GM23338 (cell line): Measurements from ENCODE around the gene UBE2G2. TPM values are rescaled to one million over a fixed set of nuclear protein-coding genes. Genes with fewer than 3 reads are reported as not detected.
A peak's percentile ranks its signal among the peaks of the same experiment; 100 is the strongest.

Experiments used
- ATAC-seq: fragments of 200-7000 bp; cut with Tn5 transposase; 3 replicates; pipeline ENCODE4 v1.9.1; 2020
- DNase-seq: peaks from one replicate; pipeline ENCODE4 v3.0.0-alpha.2; 2015; ENCODE audit warnings: low spot score
- H2AFZ ChIP-seq: fragments of 200-600 bp; sonication (generic); 2 replicates; pipeline ENCODE4 v1.8.0; 2016; ENCODE audit warnings: antibody characterized with exemption, mild to moderate bottlenecking, moderate library complexity
- H3F3A ChIP-seq: fragments of 200-600 bp; sonication (generic); replicated peaks from 2 replicates; pipeline ENCODE4 v1.8.0; 2017; ENCODE audit warnings: antibody characterized with exemption, mixed run types, low read depth
- H3K27ac ChIP-seq: fragments of 200-600 bp; sonication (generic); 2 replicates; pipeline ENCODE4 v1.6.1; 2016; ENCODE audit warnings: low read depth
- H3K27me3 ChIP-seq: fragments of 200-600 bp; sonication (generic); 2 replicates; pipeline ENCODE4 v1.8.0; 2016; ENCODE audit warnings: mild to moderate bottlenecking, mixed run types, moderate library complexity; ENCODE audit not compliant: insufficient read depth
- H3K36me3 ChIP-seq: fragments of 200-600 bp; sonication (generic); 2 replicates; pipeline ENCODE4 v1.8.0; 2016; ENCODE audit warnings: mild to moderate bottlenecking; ENCODE audit not compliant: insufficient read depth
- H3K4me1 ChIP-seq: fragments of 200-600 bp; sonication (generic); 2 replicates; pipeline ENCODE4 v1.8.0; 2016; ENCODE audit warnings: mild to moderate bottlenecking, moderate library complexity; ENCODE audit not compliant: insufficient read depth
- H3K4me2 ChIP-seq: fragments of 200-600 bp; sonication (generic); 2 replicates; pipeline ENCODE4 v1.7.1; 2017; ENCODE audit warnings: mixed run types
- H3K4me3 ChIP-seq: fragments of 200-600 bp; sonication (generic); 2 replicates; pipeline ENCODE4 v1.6.1; 2016; ENCODE audit warnings: mixed run types
- H3K79me2 ChIP-seq: fragments of 200-600 bp; sonication (generic); replicated peaks from 2 replicates; pipeline ENCODE4 v1.8.0; 2017; ENCODE audit warnings: mild to moderate bottlenecking; ENCODE audit not compliant: insufficient read depth
- H3K9me2 ChIP-seq: fragments of 200-600 bp; sonication (generic); 2 replicates; pipeline ENCODE4 v1.8.0; 2017; ENCODE audit not compliant: insufficient read depth
- H4K20me1 ChIP-seq: fragments of 200-600 bp; sonication (generic); replicated peaks from 2 replicates; pipeline ENCODE4 v1.8.0; 2017; ENCODE audit warnings: mild to moderate bottlenecking; ENCODE audit not compliant: insufficient read depth
- H3K27ac Mint-ChIP-seq: 2 replicates; pipeline ENCODE4 v1.8.0; 2020; ENCODE audit warnings: inconsistent platforms, mild to moderate bottlenecking, moderate library complexity, mixed read lengths
- H3K27me3 Mint-ChIP-seq: 3 replicates; pipeline ENCODE4 v1.8.0; 2022; ENCODE audit warnings: low read depth, mild to moderate bottlenecking, moderate library complexity, mixed read lengths, inconsistent platforms; ENCODE audit not compliant: insufficient read depth, poor library complexity
- H3K36me3 Mint-ChIP-seq: 3 replicates; pipeline ENCODE4 v1.8.0; 2021; ENCODE audit warnings: low read depth, mild to moderate bottlenecking, inconsistent platforms, moderate library complexity, mixed read lengths
- H3K4me1 Mint-ChIP-seq: 3 replicates; pipeline ENCODE4 v1.8.0; 2020; ENCODE audit warnings: mild to moderate bottlenecking, inconsistent platforms, mixed read lengths
- H3K4me3 Mint-ChIP-seq: 3 replicates; pipeline ENCODE4 v1.8.0; 2021; ENCODE audit warnings: moderate library complexity, mild to moderate bottlenecking, inconsistent platforms, mixed read lengths
- H3K9me3 Mint-ChIP-seq: 3 replicates; pipeline ENCODE4 v1.8.0; 2020; ENCODE audit warnings: moderate library complexity, mild to moderate bottlenecking, inconsistent platforms, mixed read lengths
- CREB1 ChIP-seq: fragments of 250-450 bp; sonication (Bioruptor Pico); IDR thresholded peaks from 2 replicates; pipeline ENCODE4 v1.5.0; 2020; ENCODE audit warnings: low read depth, mild to moderate bottlenecking, moderate library complexity
- EZH2 ChIP-seq: fragments of 200-600 bp; sonication (generic); IDR thresholded peaks from one replicate; pipeline ENCODE4 v1.8.0; 2017; ENCODE audit warnings: antibody characterized with exemption, mild to moderate bottlenecking, low read depth; ENCODE audit not compliant: unreplicated experiment
- EZH2phosphoT487 ChIP-seq: fragments of 200-600 bp; sonication (generic); IDR thresholded peaks from one replicate; pipeline ENCODE4 v1.8.1; 2018; ENCODE audit warnings: antibody characterized with exemption; ENCODE audit not compliant: unreplicated experiment
- JUNB ChIP-seq: IDR thresholded peaks from one replicate; pipeline ENCODE4 v1.6.1; 2016; ENCODE audit warnings: antibody characterized with exemption; ENCODE audit not compliant: unreplicated experiment
- NANOG ChIP-seq: IDR thresholded peaks from 2 replicates; pipeline ENCODE4 v1.6.1; 2016; ENCODE audit warnings: antibody characterized with exemption, borderline replicate concordance
- POLR2AphosphoS5 ChIP-seq: IDR thresholded peaks from 2 replicates; pipeline ENCODE4 v1.6.1; 2016; ENCODE audit warnings: antibody characterized with exemption, low read depth
- ZNF114 ChIP-seq: fragments of 250-450 bp; sonication (Bioruptor Pico); IDR thresholded peaks from 2 replicates; pipeline ENCODE4 v1.5.0; 2020; ENCODE audit warnings: mild to moderate bottlenecking, moderate library complexity
- ZNF331 ChIP-seq: fragments of 250-450 bp; sonication (Bioruptor Pico); IDR thresholded peaks from 2 replicates; pipeline ENCODE4 v1.5.0; 2020; ENCODE audit warnings: low read depth, mild to moderate bottlenecking, moderate library complexity
- polyA plus RNA-seq: library from polyadenylated mRNA; unstranded; fragments of >200 nt; fragmentation: Nextera tagmentation; extraction: Ambion mirVana; gene quantifications from 2 replicates; pipeline ENCODE4 v1.2.1, GENCODE V29; 2016
- total RNA-seq: library from RNA; depleted of rRNA; stranded (reverse); fragments of >200 nt; shearing (Covaris generic); gene quantifications from 2 replicates; pipeline ENCODE4 v1.2.3, GENCODE V29; 2014
- TF ChIP-seq, protein P1 (sequence below): fragments of 250-450 bp; sonication (Bioruptor Pico); IDR thresholded peaks from 2 replicates; pipeline ENCODE4 v1.5.0; 2020; ENCODE audit warnings: mild to moderate bottlenecking, moderate library complexity
- TF ChIP-seq, protein P2 (sequence below): IDR thresholded peaks from 2 replicates; pipeline ENCODE4 v1.6.1; 2016; ENCODE audit warnings: antibody characterized with exemption
- TF ChIP-seq, protein P3 (sequence below), 2 experiments: fragments of 200-600 bp in 1 of 2; sonication (generic) in 1 of 2; conservative IDR thresholded peaks; 2 replicates each; pipeline versions ENCODE4 v1.5.1 to v1.6.1; 2016 to 2017; ENCODE audit warnings: antibody characterized with exemption in 2 of 2, low read depth in 2 of 2, mild to moderate bottlenecking in 2 of 2, moderate library complexity in 1 of 2
- TF ChIP-seq, protein P4 (sequence below): IDR thresholded peaks from one replicate; pipeline ENCODE4 v1.6.1; 2018; ENCODE audit warnings: antibody characterized with exemption; ENCODE audit not compliant: unreplicated experiment

Gene UBE2G2
- total and polyA plus RNA-seq, 2 experiments from 2014 or later, result 66.4 to 100 TPM

DNA sequence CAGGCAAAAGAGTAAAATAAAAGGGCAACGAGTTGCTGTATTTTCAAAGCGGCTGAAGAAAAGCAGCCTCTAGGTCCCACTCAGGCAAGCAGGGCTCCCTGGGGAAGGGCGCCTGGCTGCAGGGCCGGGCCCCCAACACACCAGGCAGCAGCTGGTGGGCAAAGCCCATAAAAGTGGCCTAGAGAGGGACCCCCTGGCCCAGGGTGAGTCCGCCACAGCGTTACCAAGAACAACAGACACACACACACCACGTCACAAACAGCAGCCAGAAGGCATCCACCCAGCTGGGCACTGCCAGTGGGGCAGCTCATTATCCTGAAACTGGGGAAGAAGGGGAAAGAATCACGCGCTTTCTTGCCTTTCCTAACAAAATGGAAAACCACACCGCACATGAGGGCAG, 11.5 kb upstream of the UBE2G2 start (continued):
- TF ChIP-seq, protein P1, sequence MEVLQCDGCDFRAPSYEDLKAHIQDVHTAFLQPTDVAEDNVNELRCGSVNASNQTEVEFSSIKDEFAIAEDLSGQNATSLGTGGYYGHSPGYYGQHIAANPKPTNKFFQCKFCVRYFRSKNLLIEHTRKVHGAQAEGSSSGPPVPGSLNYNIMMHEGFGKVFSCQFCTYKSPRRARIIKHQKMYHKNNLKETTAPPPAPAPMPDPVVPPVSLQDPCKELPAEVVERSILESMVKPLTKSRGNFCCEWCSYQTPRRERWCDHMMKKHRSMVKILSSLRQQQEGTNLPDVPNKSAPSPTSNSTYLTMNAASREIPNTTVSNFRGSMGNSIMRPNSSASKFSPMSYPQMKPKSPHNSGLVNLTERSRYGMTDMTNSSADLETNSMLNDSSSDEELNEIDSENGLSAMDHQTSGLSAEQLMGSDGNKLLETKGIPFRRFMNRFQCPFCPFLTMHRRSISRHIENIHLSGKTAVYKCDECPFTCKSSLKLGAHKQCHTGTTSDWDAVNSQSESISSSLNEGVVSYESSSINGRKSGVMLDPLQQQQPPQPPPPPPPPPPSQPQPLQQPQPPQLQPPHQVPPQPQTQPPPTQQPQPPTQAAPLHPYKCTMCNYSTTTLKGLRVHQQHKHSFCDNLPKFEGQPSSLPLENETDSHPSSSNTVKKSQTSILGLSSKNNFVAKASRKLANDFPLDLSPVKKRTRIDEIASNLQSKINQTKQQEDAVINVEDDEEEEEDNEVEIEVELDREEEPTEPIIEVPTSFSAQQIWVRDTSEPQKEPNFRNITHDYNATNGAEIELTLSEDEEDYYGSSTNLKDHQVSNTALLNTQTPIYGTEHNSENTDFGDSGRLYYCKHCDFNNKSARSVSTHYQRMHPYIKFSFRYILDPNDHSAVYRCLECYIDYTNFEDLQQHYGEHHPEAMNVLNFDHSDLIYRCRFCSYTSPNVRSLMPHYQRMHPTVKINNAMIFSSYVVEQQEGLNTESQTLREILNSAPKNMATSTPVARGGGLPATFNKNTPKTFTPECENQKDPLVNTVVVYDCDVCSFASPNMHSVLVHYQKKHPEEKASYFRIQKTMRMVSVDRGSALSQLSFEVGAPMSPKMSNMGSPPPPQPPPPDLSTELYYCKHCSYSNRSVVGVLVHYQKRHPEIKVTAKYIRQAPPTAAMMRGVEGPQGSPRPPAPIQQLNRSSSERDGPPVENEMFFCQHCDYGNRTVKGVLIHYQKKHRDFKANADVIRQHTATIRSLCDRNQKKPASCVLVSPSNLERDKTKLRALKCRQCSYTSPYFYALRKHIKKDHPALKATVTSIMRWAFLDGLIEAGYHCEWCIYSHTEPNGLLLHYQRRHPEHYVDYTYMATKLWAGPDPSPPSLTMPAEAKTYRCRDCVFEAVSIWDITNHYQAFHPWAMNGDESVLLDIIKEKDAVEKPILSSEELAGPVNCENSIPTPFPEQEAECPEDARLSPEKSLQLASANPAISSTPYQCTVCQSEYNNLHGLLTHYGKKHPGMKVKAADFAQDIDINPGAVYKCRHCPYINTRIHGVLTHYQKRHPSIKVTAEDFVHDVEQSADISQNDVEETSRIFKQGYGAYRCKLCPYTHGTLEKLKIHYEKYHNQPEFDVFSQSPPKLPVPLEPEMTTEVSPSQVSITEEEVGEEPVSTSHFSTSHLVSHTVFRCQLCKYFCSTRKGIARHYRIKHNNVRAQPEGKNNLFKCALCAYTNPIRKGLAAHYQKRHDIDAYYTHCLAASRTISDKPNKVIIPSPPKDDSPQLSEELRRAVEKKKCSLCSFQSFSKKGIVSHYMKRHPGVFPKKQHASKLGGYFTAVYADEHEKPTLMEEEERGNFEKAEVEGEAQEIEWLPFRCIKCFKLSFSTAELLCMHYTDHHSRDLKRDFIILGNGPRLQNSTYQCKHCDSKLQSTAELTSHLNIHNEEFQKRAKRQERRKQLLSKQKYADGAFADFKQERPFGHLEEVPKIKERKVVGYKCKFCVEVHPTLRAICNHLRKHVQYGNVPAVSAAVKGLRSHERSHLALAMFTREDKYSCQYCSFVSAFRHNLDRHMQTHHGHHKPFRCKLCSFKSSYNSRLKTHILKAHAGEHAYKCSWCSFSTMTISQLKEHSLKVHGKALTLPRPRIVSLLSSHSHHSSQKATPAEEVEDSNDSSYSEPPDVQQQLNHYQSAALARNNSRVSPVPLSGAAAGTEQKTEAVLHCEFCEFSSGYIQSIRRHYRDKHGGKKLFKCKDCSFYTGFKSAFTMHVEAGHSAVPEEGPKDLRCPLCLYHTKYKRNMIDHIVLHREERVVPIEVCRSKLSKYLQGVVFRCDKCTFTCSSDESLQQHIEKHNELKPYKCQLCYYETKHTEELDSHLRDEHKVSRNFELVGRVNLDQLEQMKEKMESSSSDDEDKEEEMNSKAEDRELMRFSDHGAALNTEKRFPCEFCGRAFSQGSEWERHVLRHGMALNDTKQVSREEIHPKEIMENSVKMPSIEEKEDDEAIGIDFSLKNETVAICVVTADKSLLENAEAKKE (CRISPR knock-in tag), result no peak
- TF ChIP-seq, protein P2, sequence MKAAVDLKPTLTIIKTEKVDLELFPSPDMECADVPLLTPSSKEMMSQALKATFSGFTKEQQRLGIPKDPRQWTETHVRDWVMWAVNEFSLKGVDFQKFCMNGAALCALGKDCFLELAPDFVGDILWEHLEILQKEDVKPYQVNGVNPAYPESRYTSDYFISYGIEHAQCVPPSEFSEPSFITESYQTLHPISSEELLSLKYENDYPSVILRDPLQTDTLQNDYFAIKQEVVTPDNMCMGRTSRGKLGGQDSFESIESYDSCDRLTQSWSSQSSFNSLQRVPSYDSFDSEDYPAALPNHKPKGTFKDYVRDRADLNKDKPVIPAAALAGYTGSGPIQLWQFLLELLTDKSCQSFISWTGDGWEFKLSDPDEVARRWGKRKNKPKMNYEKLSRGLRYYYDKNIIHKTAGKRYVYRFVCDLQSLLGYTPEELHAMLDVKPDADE, result no peak
- TF ChIP-seq EZH2, result no peak
- TF ChIP-seq ZNF331, result no peak
- no peak for TF ChIP-seq NANOG
- TF ChIP-seq CREB1 (CRISPR knock-in tag), result no peak

DNA sequence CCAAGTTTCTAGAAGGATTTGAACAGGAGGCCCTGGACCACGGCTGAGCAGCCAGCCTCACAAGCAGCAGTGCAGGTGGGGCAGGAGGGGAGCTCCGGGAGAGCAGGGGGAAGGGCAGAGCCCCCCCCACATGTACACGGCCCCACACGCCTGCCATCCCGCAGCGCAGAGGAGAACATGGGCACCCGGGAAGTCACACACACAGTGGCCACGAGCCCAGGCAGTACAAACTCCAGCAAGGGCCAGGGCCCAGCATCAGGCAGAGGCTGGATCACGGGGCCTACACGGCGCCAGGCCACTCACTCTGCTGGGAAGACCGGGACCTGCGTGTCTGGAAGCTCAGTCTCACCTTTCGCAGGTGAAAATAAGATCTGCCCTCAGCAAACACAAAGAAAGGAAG, 11.0 kb upstream of the UBE2G2 start:
- peaks cover 10% of the 10 kb centered on the region for H3K4me1 Mint-ChIP-seq
- peaks cover 27% of the 10 kb centered on the region for H3K36me3 Mint-ChIP-seq
- H3K27ac Mint-ChIP-seq, result no peak overlapping the region
- DNase-seq (no peak), ATAC-seq (no peak)
- H3K9me2 ChIP-seq, result no peaks in the 10 kb centered on the region
- H2AFZ ChIP-seq, result no peak overlapping the region
- H3K4me3 ChIP-seq, result no peak overlapping the region
- H3K4me1 ChIP-seq, result 0 out of 2 replicates have a peak, but pooled peaks cover 4% of the 10 kb centered on the region
- no peaks in the 10 kb centered on the region for H3F3A ChIP-seq
- no peak overlapping the region for H3K4me2 ChIP-seq
- peaks cover 12% of the 10 kb centered on the region for H3K27me3 Mint-ChIP-seq
- no peaks in the 10 kb centered on the region for H3K27me3 ChIP-seq
- no peaks in the 10 kb centered on the region; the same call in 2 of the 3 replicates for H3K9me3 Mint-ChIP-seq
- H3K79me2 ChIP-seq, result peaks cover 59% of the 10 kb centered on the region
- 0 out of 2 replicates have a peak overlapping the region, but pooled peaks have one; percentile 55 for H3K27ac ChIP-seq
- TF ChIP-seq ZNF331 (no peak), EZH2 (no peak), JUNB (no peak), ZNF114 (CRISPR knock-in tag) (no peak), EZH2phosphoT487 (no peak), POLR2AphosphoS5 (no peak)
- TF ChIP-seq, protein P3, sequence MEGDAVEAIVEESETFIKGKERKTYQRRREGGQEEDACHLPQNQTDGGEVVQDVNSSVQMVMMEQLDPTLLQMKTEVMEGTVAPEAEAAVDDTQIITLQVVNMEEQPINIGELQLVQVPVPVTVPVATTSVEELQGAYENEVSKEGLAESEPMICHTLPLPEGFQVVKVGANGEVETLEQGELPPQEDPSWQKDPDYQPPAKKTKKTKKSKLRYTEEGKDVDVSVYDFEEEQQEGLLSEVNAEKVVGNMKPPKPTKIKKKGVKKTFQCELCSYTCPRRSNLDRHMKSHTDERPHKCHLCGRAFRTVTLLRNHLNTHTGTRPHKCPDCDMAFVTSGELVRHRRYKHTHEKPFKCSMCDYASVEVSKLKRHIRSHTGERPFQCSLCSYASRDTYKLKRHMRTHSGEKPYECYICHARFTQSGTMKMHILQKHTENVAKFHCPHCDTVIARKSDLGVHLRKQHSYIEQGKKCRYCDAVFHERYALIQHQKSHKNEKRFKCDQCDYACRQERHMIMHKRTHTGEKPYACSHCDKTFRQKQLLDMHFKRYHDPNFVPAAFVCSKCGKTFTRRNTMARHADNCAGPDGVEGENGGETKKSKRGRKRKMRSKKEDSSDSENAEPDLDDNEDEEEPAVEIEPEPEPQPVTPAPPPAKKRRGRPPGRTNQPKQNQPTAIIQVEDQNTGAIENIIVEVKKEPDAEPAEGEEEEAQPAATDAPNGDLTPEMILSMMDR (conservative IDR thresholded peaks at IDR 0.05; ENCODE audit: low read depth in 2 of 2), result no peak
- TF ChIP-seq, protein P4, sequence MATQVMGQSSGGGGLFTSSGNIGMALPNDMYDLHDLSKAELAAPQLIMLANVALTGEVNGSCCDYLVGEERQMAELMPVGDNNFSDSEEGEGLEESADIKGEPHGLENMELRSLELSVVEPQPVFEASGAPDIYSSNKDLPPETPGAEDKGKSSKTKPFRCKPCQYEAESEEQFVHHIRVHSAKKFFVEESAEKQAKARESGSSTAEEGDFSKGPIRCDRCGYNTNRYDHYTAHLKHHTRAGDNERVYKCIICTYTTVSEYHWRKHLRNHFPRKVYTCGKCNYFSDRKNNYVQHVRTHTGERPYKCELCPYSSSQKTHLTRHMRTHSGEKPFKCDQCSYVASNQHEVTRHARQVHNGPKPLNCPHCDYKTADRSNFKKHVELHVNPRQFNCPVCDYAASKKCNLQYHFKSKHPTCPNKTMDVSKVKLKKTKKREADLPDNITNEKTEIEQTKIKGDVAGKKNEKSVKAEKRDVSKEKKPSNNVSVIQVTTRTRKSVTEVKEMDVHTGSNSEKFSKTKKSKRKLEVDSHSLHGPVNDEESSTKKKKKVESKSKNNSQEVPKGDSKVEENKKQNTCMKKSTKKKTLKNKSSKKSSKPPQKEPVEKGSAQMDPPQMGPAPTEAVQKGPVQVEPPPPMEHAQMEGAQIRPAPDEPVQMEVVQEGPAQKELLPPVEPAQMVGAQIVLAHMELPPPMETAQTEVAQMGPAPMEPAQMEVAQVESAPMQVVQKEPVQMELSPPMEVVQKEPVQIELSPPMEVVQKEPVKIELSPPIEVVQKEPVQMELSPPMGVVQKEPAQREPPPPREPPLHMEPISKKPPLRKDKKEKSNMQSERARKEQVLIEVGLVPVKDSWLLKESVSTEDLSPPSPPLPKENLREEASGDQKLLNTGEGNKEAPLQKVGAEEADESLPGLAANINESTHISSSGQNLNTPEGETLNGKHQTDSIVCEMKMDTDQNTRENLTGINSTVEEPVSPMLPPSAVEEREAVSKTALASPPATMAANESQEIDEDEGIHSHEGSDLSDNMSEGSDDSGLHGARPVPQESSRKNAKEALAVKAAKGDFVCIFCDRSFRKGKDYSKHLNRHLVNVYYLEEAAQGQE, result no peak
- peaks cover 7% of the 10 kb centered on the region; the same call in 1 of the 2 replicates for H3K36me3 ChIP-seq
- H3K4me3 Mint-ChIP-seq, result no peak overlapping the region
- H4K20me1 ChIP-seq, result peaks cover 20% of the 10 kb centered on the region
